Liver (tissue), 9 donors: ENCODE results near the gene SCAMP5. TPM values are rescaled to one million over a fixed set of nuclear protein-coding genes. Genes with fewer than 3 reads are reported as not detected.

Experiments
- DNase-seq: peaks from one replicate; pipeline ENCODE4 v3.0.0-alpha.2; 2017; ENCODE audit warnings: low spot score
- H3K27ac ChIP-seq, 2 donors: one replicate each; pipeline ENCODE4 v1.7.0; 2013; ENCODE audit warnings: inconsistent platforms in 2 of 2, low read length in 2 of 2, control low read depth in 1 of 2, low read depth in 1 of 2, mild to moderate bottlenecking in 1 of 2
- H3K27me3 ChIP-seq, 4 donors: one replicate each; pipeline versions ENCODE4 v1.6.1 to v1.7.0; 2013; ENCODE audit warnings: low read length in 3 of 4, inconsistent platforms in 1 of 4, mild to moderate bottlenecking in 1 of 4, moderate library complexity in 1 of 4; ENCODE audit not compliant: control insufficient read depth in 4 of 4, insufficient read depth in 4 of 4
- H3K36me3 ChIP-seq, 4 donors: one replicate each; pipeline versions ENCODE4 v1.6.1 to v1.7.0; 2013; ENCODE audit warnings: low read length in 3 of 4, mild to moderate bottlenecking in 3 of 4, low read depth in 1 of 4, moderate library complexity in 1 of 4; ENCODE audit not compliant: control insufficient read depth in 4 of 4, insufficient read depth in 3 of 4
- H3K4me1 ChIP-seq, 4 donors: one replicate each; pipeline versions ENCODE4 v1.6.1 to v1.7.0; 2013; ENCODE audit warnings: low read length in 3 of 4, mild to moderate bottlenecking in 3 of 4, moderate library complexity in 1 of 4; ENCODE audit not compliant: control insufficient read depth in 4 of 4, insufficient read depth in 4 of 4
- H3K4me3 ChIP-seq, 3 donors: one replicate each; pipeline versions ENCODE4 v1.6.1 to v1.7.0; 2013; ENCODE audit warnings: low read length in 3 of 3, control low read depth in 1 of 3, low read depth in 1 of 3, mild to moderate bottlenecking in 1 of 3
- H3K9ac ChIP-seq, 2 donors: one replicate each; pipeline ENCODE4 v1.7.0; 2013; ENCODE audit warnings: low read length in 2 of 2, mild to moderate bottlenecking in 2 of 2, moderate library complexity in 2 of 2, control low read depth in 1 of 2, low read depth in 1 of 2
- H3K9me3 ChIP-seq, 4 donors: one replicate each; pipeline versions ENCODE4 v1.6.1 to v1.7.0; 2013; ENCODE audit warnings: low read length in 3 of 4; ENCODE audit not compliant: control insufficient read depth in 4 of 4
- ATF3 ChIP-seq: IDR thresholded peaks from 2 replicates; pipeline ENCODE4 v1.6.1; 2016; ENCODE audit warnings: antibody characterized with exemption
- EGR1 ChIP-seq, 2 donors: IDR thresholded peaks; 2 replicates each; pipeline ENCODE4 v1.6.1; 2016 to 2018; ENCODE audit warnings: antibody characterized with exemption in 2 of 2, low read depth in 2 of 2
- FOXA1 ChIP-seq: IDR thresholded peaks from 2 replicates; pipeline ENCODE4 v1.6.1; 2016; ENCODE audit warnings: antibody characterized with exemption
- FOXA2 ChIP-seq: IDR thresholded peaks from 2 replicates; pipeline ENCODE4 v1.6.1; 2016; ENCODE audit warnings: antibody characterized with exemption
- GABPA ChIP-seq, 2 donors: IDR thresholded peaks in 1 of 2; conservative IDR thresholded peaks in 1 of 2; 2 replicates each; pipeline ENCODE4 v1.6.1; 2016; ENCODE audit warnings: antibody characterized with exemption in 2 of 2, mild to moderate bottlenecking in 1 of 2, moderate library complexity in 1 of 2
- HNF4A ChIP-seq, 2 donors: conservative IDR thresholded peaks; 2 replicates each; pipeline ENCODE4 v1.6.1; 2016; ENCODE audit warnings: antibody characterized with exemption in 2 of 2, mild to moderate bottlenecking in 2 of 2
- HNF4G ChIP-seq: IDR thresholded peaks from 2 replicates; pipeline ENCODE4 v1.6.1; 2016; ENCODE audit warnings: antibody characterized with exemption
- JUND ChIP-seq, 2 donors: IDR thresholded peaks; 2 replicates each; pipeline ENCODE4 v1.6.1; 2016; ENCODE audit warnings: antibody characterized with exemption in 2 of 2
- MAX ChIP-seq: IDR thresholded peaks from 2 replicates; pipeline ENCODE4 v1.6.1; 2016; ENCODE audit warnings: antibody characterized with exemption
- NR2F2 ChIP-seq: IDR thresholded peaks from 2 replicates; pipeline ENCODE4 v1.6.1; 2016; ENCODE audit warnings: antibody characterized with exemption
- RAD21 ChIP-seq, 2 donors: IDR thresholded peaks; 2 replicates each; pipeline ENCODE4 v1.6.1; 2016; ENCODE audit warnings: antibody characterized with exemption in 2 of 2, mild to moderate bottlenecking in 2 of 2
- RXRA ChIP-seq, 2 donors: IDR thresholded peaks; 2 replicates each; pipeline ENCODE4 v1.6.1; 2017 to 2018; ENCODE audit warnings: antibody characterized with exemption in 2 of 2, mild to moderate bottlenecking in 1 of 2
- SP1 ChIP-seq: IDR thresholded peaks from 2 replicates; pipeline ENCODE4 v1.6.1; 2018; ENCODE audit warnings: antibody characterized with exemption, mild to moderate bottlenecking
- TAF1 ChIP-seq: conservative IDR thresholded peaks from 2 replicates; pipeline ENCODE4 v1.6.1; 2016; ENCODE audit warnings: antibody characterized with exemption, mild to moderate bottlenecking
- YY1 ChIP-seq: IDR thresholded peaks from 2 replicates; pipeline ENCODE4 v1.6.1; 2016; ENCODE audit warnings: antibody characterized with exemption, mild to moderate bottlenecking
- WGBS: extraction: QIAGEN DNeasy Blood & Tissue Kit; methylation state at CpG from one replicate; pipeline ENCODE4 v1.1.7; 2013; 5-methylcytosine and 5-hydroxymethylcytosine counted together
- polyA plus RNA-seq, 2 donors: library from polyadenylated mRNA; stranded (reverse) in 1 of 2; unstranded in 1 of 2; fragments of 200-250 nt in 1 of 2; fragments of >200 nt in 1 of 2; fragmentation: Nextera tagmentation in 1 of 2; extraction: Ambion mirVana in 1 of 2; gene quantifications; one replicate each; pipeline versions ENCODE4 v1.2.1 to v1.2.3, GENCODE V29; 2013 to 2015
- total RNA-seq, 2 donors: library from RNA; depleted of rRNA; stranded (reverse); fragments of >200 nt; gene quantifications; one replicate each; pipeline ENCODE4 v1.2.3, GENCODE V29; 2014
- TF ChIP-seq, protein P1 (sequence below): IDR thresholded peaks from 2 replicates; pipeline ENCODE4 v1.6.1; 2016; ENCODE audit warnings: antibody characterized with exemption, mild to moderate bottlenecking
- TF ChIP-seq, protein P2 (sequence below): fragments of 150-350 bp; IDR thresholded peaks from 2 replicates; pipeline ENCODE4 v1.5.1; 2017; ENCODE audit warnings: improper control_type of control experiment, low read depth, low read length; ENCODE audit not compliant: missing input control
- donor health status: healthy.
- donor health status: healthy.
- donor health status: healthy.
- donor health status: healthy.
- donor health status: healthy.

Gene SCAMP5
- total and polyA plus RNA-seq, 4 donors, result 0.50 to 7.5 (median 5.7) TPM

GRCh38 chr15:75008629-75009326 lies 13.4 kb downstream of the SCAMP5 start:
- WGBS, result 75% methylated on average over 6 of the region's 6 CpGs
- Histone ChIP-seq H3K4me3 (no peak overlapping the region), H3K4me1 (no peaks in the 10 kb centered on the region), H3K9ac (no peak overlapping the region), H3K27ac (no peak overlapping the region), H3K27me3 (no peaks in the 10 kb centered on the region), H3K9me3 (no peaks in the 10 kb centered on the region), H3K36me3 (no peaks in the 10 kb centered on the region)
- no peak for DNase-seq
- TF ChIP-seq MAX (no peak), JUND (IDR thresholded peaks at IDR 0.05) (no peak), HNF4A (conservative IDR thresholded peaks at IDR 0.05) (no peak), RAD21 (IDR thresholded peaks at IDR 0.05) (no peak), SP1 (no peak), RXRA (IDR thresholded peaks at IDR 0.05) (no peak), ATF3 (no peak), HNF4G (no peak)
- TF ChIP-seq, protein P1, sequence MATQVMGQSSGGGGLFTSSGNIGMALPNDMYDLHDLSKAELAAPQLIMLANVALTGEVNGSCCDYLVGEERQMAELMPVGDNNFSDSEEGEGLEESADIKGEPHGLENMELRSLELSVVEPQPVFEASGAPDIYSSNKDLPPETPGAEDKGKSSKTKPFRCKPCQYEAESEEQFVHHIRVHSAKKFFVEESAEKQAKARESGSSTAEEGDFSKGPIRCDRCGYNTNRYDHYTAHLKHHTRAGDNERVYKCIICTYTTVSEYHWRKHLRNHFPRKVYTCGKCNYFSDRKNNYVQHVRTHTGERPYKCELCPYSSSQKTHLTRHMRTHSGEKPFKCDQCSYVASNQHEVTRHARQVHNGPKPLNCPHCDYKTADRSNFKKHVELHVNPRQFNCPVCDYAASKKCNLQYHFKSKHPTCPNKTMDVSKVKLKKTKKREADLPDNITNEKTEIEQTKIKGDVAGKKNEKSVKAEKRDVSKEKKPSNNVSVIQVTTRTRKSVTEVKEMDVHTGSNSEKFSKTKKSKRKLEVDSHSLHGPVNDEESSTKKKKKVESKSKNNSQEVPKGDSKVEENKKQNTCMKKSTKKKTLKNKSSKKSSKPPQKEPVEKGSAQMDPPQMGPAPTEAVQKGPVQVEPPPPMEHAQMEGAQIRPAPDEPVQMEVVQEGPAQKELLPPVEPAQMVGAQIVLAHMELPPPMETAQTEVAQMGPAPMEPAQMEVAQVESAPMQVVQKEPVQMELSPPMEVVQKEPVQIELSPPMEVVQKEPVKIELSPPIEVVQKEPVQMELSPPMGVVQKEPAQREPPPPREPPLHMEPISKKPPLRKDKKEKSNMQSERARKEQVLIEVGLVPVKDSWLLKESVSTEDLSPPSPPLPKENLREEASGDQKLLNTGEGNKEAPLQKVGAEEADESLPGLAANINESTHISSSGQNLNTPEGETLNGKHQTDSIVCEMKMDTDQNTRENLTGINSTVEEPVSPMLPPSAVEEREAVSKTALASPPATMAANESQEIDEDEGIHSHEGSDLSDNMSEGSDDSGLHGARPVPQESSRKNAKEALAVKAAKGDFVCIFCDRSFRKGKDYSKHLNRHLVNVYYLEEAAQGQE, result no peak
- TF ChIP-seq, protein P2, sequence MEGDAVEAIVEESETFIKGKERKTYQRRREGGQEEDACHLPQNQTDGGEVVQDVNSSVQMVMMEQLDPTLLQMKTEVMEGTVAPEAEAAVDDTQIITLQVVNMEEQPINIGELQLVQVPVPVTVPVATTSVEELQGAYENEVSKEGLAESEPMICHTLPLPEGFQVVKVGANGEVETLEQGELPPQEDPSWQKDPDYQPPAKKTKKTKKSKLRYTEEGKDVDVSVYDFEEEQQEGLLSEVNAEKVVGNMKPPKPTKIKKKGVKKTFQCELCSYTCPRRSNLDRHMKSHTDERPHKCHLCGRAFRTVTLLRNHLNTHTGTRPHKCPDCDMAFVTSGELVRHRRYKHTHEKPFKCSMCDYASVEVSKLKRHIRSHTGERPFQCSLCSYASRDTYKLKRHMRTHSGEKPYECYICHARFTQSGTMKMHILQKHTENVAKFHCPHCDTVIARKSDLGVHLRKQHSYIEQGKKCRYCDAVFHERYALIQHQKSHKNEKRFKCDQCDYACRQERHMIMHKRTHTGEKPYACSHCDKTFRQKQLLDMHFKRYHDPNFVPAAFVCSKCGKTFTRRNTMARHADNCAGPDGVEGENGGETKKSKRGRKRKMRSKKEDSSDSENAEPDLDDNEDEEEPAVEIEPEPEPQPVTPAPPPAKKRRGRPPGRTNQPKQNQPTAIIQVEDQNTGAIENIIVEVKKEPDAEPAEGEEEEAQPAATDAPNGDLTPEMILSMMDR, result no peak

- H3K4me1 ChIP-seq, result no peaks in the 10 kb centered on the region
- no peak for DNase-seq
- no peaks in the 10 kb centered on the region for H3K27me3 ChIP-seq
- H3K27ac ChIP-seq, result no peak overlapping the region
- WGBS, result 93% methylated on average over 15 of the region's 15 CpGs
- H3K36me3 ChIP-seq, result no peaks in the 10 kb centered on the region
- H3K9ac ChIP-seq, result no peak overlapping the region
- H3K9me3 ChIP-seq, result no peaks in the 10 kb centered on the region
- H3K4me3 ChIP-seq, result no peak overlapping the region
- TF ChIP-seq FOXA1 (no peak), ATF3 (no peak), MAX (no peak), EGR1 (IDR thresholded peaks at IDR 0.05; ENCODE audit: low read depth in 2 of 2) (no peak), YY1 (no peak), NR2F2 (no peak), GABPA (IDR thresholded peaks at IDR 0.05 in 1 of 2, conservative IDR thresholded peaks at IDR 0.05 in 1 of 2) (no peak), HNF4G (no peak), TAF1 (no peak), FOXA2 (no peak), HNF4A (conservative IDR thresholded peaks at IDR 0.05) (no peak), SP1 (no peak)
- TF ChIP-seq, protein P2, result no peak
- TF ChIP-seq, protein P1, result no peak
These were observed 21.1 kb downstream of the SCAMP5 start for GRCh38 chr15:75016431-75016830.
